NCI-H1417 treated with DMSO at 0.1 percent for 48 hours (cell line): Measurements from ENCODE around the gene TIMELESS.
"Not testable (repeated sequence)": the region's sequence is repeated elsewhere in the genome, so short reads cannot be mapped to it uniquely, and the experiment has no call there.

Experiments
- DNase-seq: peaks from one replicate; lab custom pipeline; 2025; lab: John Stamatoyannopoulos, UW

The TIMELESS gene

DNA sequence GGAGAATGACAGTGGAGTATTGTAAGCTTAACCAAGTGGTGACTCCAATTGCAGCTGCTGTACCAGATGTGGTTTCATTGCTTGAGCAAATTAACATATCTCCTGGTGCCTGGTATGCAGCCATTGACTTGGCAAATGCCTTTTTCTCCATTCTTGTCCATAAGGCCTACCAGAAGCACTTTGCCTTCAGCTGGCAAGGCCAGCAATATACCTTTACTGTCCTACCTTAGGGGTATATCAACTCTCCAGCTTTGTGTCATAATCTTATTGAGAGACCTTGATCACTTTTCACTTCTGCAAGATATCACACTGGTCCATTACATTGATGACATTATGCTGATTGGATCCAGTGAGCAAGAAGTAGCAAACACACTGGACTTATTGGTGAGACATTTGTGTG is 47.6 kb downstream of the TIMELESS start:
- DNase-seq, result not testable (repeated sequence)

DNA sequence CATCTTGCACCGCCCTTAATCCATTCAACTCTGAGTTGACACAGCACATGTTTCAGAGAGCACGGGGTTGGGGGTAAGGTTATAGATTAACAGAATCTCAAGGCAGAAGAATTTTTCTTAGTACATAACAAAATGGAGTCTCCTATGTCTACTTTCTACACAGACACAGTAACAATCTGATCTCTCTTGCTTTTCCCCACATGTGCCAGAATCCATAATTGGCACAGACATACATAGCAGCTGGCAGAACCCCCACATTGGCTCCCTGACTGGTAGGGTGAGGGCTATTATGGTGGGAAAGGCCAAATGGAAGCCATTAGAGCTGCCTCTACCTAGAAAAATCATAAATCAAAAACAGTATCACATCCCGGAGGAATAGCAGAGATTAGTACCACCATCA is 48.1 kb downstream of the TIMELESS start:
- not testable (repeated sequence) for DNase-seq

DNA sequence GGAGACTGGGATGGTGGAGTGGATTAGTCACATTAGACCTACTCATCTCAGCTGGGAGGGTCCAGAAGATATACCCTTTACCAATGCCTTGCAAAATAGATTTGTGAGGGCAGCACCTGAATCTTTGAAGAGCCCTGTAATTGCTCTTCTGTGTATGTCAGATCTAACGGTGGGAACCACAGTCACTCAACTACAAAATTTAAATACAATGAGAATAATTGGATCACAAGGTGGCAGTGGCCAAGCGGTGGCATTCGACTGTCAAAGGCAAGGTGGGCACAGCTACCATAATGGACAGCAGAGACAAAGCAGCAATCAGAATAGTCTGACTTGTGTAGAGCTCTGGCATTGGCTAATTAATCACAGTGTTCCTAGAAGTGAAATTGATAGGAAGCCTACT is 49.8 kb downstream of the TIMELESS start:
- not testable (repeated sequence) for DNase-seq

DNA sequence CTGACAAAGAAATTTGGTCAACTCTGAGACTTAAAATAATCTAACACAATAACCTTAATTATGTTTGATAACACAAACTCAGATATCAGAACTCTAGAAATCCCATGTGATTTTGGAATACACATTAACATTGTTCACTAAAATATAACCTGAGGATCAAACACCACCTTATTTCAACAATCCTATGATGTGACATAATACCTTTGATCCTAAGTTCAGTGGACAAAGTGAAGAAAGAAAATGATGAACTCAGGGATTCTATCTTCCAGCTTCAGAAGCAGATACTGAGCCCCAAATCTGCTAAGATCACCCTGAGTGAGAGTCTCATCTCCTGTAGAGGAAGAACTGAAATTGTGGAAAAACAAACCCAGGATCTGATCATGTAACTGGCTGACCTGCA is 50.9 kb downstream of the TIMELESS start:
- DNase-seq, result no peak

DNA sequence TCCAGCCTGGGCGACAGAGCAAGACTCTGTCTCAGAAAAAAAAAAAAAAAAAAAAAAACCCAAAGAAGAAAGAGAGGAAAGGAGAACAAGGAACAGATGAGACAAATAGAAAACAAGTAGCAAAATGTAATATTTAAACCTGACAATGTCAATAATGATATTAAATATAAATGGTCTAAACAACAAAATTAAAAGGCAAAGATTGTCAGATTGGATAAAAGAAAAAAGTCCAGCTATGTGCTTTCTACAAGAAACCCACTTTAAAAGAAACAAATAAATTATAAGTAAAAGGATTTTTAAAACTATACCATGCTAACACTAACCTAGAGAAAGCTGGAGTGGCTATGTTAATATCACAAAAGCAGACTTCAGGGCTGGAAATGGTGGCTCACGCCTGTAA is 56.9 kb downstream of the TIMELESS start:
- DNase-seq, result no peak

DNA sequence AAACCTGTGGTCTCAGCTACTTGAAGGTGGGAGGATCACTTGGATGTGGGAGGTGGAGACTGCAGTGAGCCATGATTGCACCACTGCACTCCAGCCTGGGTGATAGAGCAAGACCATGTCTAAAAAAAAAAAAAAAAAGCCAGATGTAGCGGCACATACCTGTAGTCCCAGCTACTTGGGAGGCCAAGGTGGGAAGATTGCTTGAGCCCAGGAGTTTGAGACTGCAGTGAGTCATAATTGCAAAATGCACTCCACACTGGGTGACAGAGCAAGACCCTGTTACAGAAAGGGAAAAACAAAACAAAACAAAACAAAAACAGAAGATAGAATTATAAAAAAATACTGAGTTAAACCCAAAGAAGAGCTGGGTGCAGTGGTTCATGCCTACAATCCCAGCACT is 57.5 kb downstream of the TIMELESS start:
- no peak for DNase-seq

DNA sequence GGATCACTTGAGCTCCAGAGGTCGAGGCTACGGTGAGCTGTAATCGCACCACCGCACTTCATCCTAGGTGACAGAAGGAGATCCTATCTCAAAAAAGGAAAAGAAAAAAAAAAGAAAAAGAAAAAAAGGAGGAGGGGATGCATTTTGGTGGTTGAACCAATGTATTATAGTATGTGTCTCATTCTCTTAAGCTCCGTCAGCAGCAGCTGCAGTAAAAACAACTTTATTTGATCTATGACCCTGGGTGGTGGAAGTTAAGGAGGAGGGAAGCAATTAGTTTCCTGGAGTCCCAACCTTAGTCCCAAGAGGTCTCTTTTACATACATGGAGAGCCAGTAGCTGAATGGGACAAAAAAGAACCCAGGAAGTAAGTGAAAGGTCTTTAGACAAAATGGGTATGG is 59.8 kb downstream of the TIMELESS start:
- no peak for DNase-seq

DNA sequence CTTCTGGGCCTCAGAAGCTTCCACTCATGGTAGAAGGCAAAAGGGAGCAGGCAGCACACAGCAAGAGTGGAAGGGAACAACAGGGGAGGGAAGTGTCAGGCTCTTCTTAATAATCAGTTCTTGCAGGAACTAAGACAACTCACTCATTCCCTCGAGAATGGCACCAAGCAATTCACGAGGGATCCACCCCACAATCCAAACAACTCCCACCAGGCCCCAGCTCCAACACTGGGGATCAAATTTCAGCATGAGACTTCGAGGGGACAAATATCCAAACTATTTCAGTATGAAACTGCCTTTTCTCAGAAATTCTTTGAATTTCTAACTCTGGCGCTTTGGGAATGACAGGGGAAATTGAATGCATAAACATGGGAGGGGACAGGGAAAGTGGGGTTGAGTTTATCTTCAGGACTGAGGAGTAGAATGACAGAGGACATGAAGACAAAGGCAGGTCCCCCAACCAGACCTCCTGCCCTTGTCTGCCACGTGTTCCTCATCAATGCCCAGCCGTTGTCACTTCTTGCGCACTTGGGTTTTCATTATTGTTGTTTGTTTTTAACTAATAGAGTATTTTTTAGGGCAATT is 62.0 kb downstream of the TIMELESS start:
- no peak for DNase-seq

DNA sequence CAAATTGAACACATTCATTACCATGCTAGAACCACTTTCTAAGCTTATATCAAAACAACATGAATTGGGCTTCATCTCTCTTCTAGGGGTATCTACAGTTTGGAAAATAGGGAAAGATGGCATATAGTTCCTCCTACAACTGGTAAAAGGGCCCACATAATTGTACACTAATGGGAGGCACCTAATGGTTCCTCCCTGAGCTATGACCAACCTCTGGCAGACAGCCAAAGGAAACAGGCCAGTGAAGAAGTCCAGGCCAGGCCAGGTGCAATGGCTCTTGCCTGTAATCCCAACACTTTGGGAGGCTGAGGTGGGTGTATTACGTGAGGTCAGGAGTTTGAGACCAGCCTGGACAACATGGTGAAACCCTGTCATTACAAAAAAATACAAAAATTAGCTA is 63.4 kb downstream of the TIMELESS start:
- DNase-seq, result no peak

DNA sequence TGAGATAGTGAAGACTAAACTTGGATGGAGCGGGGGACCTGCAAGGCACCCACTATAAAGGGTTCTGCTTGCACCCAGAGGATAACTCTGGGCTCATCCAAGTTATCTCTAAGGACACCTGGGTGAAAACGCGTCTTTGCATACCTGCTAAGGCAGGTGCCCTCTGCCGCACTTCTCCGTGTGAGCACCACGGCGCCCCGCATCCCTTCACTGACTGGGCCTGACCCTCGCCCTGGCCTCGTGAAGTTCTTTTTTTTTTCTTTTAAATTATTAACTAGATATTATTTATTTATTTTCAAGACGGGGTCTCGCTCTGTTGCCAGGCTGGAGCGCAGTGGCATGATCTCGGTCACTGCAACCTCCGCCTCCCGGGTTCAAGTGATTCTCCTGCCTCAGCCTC is 66.6 kb downstream of the TIMELESS start:
- DNase-seq, result no peak

DNA sequence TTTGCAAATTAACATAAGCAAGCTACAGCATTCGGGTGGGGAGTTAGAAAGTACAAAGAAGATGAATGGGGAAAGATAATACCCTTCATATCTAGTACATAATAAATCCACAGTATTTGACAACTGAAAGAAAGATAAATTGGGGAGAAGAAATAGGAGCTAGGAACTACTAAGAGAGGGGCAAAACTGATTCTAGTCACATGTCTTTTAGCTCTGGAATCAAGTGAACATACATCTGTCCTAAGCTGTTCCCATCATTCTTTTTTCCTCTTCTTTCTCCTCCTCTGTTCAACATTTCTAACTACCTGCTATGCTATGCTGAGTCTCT is 71.3 kb downstream of the TIMELESS start:
- no peak for DNase-seq

DNA sequence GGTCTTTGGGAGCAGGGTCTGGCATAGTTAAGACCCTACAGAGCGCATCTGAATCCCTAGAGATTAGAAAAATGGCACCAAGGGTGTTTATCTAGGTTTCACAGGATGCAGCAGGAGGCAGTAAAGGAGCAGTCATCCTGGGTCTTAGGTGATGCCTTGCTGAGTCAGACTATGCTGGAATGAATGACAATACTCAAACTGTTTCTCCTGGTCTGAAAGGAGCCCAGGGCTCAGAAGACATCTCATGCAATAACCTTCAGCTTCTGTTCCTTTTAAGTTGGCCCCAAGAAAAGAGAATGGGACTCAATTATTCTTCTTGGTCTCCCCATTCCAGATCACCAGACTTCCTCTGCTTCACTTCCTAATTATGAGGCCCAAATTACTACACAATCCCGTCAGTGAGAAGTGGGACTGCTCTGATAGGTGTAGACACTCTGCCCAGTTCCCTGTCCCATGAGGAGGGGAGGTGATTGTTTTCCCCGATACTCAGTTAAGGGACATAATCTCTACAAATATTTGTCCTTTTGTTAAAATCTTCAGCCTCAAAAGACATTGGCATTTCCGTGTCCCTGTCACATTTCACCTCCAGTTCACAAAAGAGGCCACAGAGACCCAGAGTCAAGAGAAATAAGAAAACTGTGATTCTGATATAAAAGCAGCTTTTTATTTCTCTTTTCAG is 71.8 kb downstream of the TIMELESS start:
- no peak for DNase-seq

DNA sequence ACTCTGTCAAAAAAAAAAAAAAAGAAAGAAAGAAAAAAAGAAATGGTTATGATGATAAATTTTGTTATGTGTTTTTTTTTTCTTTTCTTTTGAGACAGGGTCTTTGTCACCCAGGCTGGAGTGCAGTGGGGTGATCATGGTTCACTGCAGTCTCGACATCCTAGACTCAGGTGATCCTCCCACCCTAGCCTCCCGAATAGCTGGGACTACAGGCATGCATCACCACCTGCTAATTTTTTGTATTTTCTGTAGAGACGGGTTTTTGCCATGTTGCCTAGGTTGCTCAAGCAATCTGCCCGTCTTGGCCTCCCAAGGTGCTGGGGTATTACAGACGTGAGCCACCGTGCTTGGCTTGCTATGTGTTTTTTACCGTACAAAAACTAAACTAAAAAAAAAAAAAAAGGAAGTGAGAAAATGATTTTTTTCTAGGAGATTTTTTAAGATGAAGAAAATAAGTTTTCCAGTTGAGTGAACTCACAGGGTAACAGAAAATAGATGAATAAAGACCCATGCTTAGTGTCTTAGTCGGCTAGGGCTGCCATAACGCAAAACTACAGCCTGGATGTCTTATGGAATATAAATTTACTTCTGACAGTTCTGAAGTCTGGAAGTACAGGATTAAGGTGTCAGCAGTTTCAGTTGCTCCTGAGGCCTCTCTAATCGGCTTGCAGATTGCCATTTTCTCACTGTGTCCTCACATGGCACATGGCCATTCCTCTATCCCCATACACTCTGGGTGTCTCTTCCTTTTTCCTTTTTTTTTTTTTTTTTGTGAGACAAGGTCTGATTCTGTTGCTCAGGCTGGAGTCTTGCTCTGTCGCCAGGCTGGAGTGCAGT is 73.4 kb downstream of the TIMELESS start:
- DNase-seq, result no peak

DNA sequence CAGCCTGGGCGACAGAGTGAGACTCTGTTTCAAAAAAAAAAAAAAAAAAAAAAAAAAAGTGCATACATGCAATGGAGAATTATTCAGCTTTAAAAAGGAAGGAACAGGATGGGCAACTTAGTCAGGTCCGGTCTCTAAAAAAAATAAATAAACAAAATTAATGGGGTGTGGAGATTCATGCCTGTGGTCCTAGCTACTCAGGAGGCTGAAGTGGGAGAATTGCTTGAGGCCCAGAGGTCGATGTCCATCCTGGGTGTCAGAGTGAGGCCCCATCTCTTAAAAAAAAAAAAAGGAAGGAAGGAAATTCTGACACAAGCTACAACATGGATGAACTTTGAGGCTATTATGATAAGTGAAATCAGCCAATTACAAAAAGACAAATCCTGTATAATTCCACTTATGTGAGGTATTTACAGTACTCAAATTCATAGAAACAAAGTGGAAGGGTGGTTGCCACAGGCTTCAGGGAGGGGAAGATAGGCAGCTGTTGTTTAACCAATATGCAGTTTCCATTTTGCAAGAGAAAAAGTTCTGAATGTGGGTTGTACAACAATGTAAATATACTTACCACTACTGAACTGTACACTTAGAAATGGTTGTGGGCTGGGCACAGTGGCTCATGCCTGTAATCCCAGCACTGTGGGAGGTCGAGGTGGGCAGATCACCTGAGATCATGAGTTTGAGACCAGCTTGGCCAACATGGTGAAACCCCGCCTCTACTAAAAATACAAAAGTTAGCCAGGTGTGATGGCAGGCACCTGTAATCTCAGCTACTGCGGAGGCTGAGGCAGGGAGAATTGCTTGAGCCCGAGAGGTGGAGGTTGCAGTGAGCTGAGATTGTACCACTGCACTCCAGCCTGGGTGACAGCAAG is 74.3 kb downstream of the TIMELESS start:
- DNase-seq, result no peak

DNA sequence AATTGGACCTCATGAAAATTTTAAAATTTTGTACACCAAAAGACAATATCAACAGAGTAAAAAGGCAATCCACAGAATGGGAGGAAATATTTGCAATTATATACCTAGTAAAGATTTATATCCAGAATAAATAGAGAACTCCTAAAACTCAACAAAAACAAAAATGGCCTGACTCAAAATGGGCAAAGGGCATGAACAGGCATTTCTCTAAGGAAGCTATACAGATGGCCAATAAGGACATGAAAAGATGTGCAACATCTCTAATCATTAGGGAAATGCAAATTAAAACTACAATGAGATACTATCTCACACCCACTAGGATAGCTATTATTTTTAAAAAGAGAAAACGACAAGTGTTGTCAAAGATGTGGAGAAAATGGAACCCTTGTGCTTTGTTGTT is 75.7 kb downstream of the TIMELESS start:
- DNase-seq, result no peak

DNA sequence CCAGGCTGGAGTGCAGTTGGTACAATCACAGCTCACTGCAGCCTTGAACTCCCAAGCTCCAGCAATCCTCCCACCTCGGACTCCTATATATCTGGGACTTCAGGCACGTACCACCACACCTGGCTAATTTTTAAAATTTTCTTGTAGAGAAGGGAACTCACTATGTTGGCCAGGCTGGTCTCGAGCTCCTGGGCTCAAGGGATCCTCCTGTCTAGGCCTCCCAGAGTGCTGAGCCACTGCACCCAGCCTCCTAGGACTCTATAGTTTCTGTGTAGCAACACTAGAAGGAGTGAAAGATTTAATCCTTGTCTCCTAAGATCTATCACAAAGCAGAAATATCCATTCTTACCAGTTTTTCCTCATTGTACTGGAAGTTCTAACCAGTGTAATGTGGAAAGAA is 82.3 kb downstream of the TIMELESS start:
- DNase-seq, result no peak
